GM18907 (cell line): ENCODE results near the gene IGSF21.

Experiments
- ATAC-seq: cut with Tn5 transposase; IDR thresholded peaks from one replicate; pipeline ENCODE4 v1.9.1; 2021; ENCODE audit warnings: mild to moderate bottlenecking, moderate library complexity; ENCODE audit not compliant: unreplicated experiment

The IGSF21 gene

GRCh38 chr1:18290740-18291412 lies 183.3 kb downstream of the IGSF21 start:
- no peak for ATAC-seq

DNA sequence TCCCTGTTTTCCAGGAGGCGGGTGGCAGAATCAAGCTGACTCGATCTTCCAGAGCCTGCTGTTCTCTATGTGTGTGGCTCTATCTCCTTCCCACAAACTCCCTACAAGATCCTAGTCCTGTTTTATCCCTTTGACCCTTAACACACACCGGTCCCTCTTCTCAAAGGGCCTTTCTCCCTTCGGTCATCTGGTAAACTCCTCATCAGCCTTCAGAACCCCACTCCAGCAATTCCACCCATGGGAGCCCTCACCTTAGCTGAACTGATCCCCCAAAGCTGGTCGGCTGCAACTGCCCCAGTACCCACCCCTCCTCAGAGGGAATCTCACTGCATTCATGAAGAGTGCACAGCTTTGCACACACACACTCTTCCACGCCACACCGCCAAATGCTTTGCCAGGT lies 184.9 kb downstream of the IGSF21 start:
- ATAC-seq, result no peak

DNA sequence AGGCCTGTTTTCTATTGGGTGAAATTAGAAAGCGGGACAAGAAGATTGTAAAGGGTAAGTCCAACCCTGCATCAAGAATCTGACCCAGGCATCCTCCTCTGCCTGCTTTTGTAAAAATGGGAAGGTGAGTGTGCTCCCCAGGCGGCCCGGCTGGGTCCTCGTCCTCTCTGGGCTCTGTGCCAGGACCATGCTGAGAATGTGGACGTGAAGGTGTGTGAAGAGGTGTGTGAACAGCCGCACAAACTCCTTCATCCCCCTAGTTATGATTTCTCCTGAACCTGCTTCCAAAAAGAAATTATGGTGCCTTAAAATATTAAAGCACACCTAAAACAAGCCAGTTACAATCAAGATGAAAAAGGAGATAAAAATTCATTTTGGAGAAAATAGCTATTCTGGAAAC lies 185.7 kb downstream of the IGSF21 start:
- ATAC-seq, result no peak

GRCh38 chr1:18294437-18295176 lies 187.0 kb downstream of the IGSF21 start:
- ATAC-seq, result no peak

DNA sequence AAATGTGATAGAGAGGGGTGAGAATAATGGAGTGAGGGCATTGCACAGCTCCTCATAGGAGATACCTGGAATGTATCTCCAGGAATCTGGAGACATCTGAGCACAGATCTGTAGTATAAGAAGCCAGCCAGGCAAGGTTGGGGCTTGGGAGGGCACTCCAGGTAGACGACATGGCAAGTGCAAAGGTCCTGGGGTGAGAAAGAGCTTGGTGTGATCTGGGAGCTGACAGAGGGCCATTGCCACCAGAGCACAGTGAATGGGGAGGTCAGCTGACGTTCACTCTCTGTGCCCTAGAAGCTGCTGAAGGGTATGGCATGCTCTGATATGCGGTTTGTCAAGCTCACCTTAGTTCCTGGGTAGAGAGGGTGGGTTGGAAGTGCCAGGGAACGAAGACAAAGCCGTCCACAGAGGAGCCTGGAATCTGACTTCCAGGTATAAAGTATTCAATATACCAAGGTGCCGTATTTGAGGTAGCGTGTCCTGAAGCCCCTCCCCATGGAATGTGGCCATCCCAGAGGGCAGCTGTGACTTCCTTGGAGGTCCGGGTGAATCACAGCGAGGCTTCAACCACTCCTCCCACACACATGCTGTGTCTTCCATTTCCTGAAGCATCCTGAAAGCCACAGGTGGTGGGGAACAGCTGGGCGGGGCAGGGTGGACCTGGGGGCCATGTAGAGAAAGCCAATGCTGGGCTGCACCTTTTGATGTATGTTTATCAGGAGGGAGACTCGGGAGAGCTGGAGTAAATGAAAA lies 190.5 kb downstream of the IGSF21 start:
- ATAC-seq, result no peak

DNA sequence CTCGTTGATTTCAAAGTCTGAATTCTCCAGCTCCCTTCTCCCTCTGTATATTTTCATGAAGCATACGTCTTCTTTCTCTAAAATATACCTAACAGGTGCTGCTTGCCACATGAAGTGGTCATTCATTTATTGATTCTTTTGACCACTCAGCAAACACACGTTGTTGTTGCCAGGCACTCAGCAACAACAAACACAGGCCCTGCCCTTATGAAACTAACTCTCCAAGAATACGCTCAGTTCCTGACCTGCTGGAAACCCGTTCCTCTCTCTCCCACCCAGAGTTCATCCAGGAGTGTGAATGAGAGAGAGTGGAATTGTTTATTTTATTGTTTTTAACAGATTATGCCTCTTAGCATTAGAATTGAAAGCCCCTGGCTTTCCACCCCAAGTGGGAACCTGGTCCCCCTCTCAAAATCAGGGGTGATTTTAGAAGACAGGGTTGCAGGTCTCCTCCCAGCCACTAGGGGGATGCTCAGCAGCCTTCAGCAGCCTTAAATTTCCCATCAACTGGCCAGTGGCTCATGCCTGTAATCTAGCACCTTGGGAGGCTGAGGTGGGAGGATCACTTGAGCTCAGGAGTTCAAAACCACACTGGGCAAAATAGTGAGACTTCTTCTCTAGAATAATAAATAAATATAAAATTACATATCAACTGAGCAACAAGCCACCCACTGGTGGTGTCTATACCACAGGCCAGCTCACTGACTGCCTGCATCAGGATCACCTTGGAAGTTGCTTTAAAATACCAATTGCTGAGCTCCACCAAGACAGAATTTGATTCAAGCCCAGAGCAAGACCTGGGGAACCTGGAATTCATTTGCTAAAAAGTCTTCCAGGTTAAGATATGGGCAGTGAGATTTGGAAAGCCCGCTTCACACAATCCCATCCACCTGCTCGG lies 192.1 kb downstream of the IGSF21 start:
- ATAC-seq, result no peak

DNA sequence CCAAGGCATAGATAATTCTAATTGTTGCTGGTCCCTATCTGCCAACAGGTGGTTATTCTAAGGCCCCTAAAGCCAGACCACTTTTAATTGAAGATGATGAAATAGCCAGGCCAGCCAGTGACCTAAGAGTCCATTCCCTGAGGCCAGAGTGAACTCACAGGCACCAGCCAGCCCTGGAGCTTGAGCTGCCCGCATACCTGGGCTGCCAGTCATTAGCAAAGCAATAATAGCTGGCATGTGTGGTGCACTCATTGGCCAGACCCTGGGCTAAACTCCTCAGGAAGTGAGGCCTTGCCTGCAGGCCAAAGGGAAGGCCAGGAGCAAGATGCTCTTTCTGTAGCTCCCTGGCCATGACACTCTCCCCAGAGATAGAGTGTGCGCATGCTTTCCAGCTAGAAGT lies 192.8 kb downstream of the IGSF21 start:
- no peak for ATAC-seq

DNA sequence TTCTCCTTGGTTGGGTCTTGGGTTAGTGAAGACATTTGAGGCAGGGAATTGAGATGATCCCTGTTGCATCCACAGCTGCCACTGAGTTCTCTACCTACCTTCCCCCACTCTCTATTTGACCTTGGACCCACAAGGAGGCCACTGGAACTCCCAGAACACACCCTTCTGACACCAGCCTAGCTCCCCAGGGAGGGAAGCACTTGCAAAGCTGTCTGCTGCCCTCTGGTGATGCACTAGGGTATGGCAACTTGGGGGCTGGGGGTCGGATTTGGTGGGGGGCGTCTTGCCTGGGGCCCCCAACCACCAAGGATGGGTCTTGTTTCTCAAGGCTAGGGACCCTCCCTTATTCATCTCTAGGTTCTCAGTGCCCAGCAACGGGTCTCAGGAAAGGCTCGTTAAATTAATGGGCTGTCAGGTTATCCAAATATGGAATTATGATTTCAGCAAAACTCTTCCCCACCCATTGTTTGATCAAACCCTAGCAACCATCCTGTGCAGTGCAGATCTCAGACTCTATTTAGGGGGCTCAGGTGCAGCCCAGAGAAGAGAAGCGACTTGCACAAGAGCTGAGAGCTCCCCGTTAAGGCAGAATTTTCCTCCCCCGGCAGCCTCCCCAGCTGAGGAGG lies 195.3 kb downstream of the IGSF21 start:
- ATAC-seq, result no peak

- no peak for ATAC-seq
Observed at GRCh38 chr1:18304151-18304869, 196.7 kb downstream of the IGSF21 start.

- no peak for ATAC-seq
Observed at GRCh38 chr1:18305182-18305795, 197.7 kb downstream of the IGSF21 start.

GRCh38 chr1:18307329-18307898 lies 199.8 kb downstream of the IGSF21 start:
- ATAC-seq, result no peak

DNA sequence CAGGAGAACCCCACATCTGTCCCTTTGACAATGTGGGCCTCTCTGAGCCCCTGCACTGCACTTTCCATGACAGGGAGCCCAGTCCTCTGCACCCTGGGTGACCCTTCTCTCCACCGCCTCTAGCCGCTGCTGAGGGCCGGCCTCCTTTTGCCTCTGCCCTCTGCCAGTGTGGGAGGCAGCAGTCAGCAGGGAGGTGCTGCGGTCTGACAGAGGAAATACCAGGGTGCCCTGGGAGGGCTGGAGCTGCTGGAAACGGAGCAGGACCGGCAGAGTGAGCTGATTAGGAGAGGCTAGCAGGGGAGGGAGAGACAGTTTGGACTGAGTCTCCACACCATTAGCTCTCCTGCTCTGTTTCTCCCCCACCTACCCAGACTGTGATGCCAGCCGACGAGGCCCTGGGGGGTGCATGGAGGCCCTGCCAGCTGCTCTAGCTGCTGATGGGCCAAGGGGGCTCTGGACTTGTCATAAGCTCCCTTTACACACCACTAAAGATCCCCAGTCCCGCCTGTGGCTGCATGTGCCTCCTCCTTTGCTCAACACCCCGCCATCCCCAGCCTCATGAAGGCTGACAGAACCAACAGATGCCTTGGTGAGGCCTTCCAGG lies 202.1 kb downstream of the IGSF21 start:
- ATAC-seq, result no peak

DNA sequence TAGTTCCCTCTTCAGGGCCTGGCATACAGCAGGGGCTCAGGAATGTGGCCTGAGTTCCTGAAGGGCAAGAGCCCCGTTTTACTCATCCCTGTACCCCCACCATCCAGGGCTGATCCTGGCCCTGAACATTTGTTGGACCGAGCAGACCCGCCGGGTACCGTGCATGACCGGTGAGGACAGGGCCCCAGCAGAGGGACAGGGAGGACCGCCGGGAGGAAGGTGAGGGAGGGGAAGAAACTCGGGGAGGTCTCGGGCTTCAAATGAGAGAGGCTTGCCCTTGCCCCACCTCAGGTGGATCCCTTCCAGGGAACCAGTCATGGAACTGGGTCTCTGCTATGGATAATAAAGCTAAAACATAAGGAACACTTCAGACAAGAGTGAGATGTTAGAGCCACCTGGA lies 205.4 kb downstream of the IGSF21 start:
- ATAC-seq, result no peak

DNA sequence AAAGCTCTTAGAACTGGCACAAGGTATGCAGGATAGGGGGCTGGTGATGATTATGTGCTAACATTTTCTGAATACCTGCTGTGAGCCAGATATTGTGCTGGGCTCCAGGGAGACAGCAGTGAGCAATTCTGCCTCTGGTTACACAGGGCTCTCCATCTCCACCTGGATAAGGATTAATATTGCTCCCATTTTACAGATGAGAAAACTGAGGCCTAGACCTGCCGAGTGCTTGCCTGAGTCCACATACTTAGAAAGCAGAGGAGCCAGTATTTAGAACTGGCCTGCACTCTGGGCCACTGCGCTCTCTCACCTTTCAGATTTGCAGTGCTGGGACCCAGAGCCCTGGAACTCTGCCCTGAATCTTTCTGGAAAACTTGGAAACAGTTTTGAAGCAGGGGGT lies 205.9 kb downstream of the IGSF21 start:
- no peak for ATAC-seq

GRCh38 chr1:18314399-18314798 lies 206.8 kb downstream of the IGSF21 start:
- no peak for ATAC-seq

DNA sequence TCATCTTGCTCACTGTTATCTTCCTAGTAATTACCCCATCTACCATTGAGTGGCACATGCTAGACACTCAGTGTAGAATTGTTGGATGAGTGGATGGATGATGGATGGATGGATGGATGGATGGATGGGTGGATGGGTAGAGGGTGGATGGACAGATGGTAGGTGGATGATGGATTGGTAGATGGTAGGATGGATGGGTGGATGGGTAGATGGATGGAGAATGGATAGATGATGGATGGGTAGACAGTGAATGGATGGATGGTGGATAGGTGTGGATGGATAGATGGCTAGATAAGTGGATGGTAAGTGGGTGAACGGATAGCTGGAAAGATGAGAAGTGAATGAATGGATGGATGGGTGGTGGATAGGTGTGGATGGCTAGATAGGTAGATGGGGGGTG lies 207.9 kb downstream of the IGSF21 start:
- no peak for ATAC-seq

DNA sequence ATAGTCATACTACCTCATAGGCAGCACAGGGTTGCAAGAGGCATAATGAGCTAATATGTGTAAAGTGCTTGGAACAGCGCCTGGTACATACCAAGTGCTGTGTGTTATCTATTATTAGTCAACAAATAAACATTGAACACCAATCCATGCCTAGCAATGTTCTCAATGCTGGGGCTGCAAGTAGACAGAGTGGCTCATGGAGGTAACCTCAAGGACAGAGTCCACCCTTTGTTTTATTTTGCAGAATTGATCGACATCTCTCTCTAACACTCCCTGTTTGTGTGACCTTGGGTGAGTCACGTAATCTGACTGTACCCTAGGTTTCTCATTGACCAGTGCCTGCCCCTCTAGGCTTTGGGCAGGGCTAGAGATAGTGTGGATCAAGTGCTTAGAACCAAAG lies 209.2 kb downstream of the IGSF21 start:
- ATAC-seq, result no peak

DNA sequence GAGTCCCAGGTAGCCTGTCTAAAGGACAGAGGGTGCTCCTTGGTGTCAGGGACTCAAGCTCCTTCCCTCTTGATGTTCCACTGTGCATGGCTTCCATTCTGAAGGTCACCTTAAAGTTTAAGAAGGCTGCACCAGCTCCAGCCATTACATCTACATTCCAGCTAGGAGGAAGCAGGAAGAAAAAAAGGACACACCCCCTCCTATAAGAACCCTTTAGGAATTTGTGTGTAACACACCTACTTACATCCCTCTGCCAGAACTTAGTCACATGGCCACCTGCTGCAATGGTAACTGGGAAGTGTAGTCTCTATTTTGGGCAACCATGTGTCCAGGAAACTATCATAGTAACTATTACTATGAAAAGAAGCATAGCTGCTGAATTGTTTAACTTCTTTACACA lies 211.5 kb downstream of the IGSF21 start:
- no peak for ATAC-seq

- no peak for ATAC-seq
Observed at GRCh38 chr1:18320051-18320450, 212.5 kb downstream of the IGSF21 start.
